BLaER1 (cell line): ENCODE results near the gene CFAP61.

ENCODE experiments used
- H3K27ac ChIP-seq: shearing (Covaris generic); formaldehyde crosslinking; 2 replicates; pipeline ENCODE4 v1.8.1; 2022
- H3K27me3 ChIP-seq: shearing (Covaris generic); formaldehyde crosslinking; 2 replicates; pipeline ENCODE4 v1.8.1; 2022
- H3K36me3 ChIP-seq: shearing (Covaris generic); formaldehyde crosslinking; 2 replicates; pipeline ENCODE4 v1.8.1; 2022
- H3K4me1 ChIP-seq: shearing (Covaris generic); formaldehyde crosslinking; 2 replicates; pipeline ENCODE4 v1.8.1; 2022
- H3K4me2 ChIP-seq: shearing (Covaris generic); formaldehyde crosslinking; 2 replicates; pipeline ENCODE4 v1.8.1; 2022
- H3K4me3 ChIP-seq: shearing (Covaris generic); formaldehyde crosslinking; 2 replicates; pipeline ENCODE4 v1.8.1; 2022
- H3K9ac ChIP-seq: shearing (Covaris generic); formaldehyde crosslinking; 2 replicates; pipeline ENCODE4 v1.8.1; 2022
- H3K9me3 ChIP-seq: shearing (Covaris generic); formaldehyde crosslinking; 2 replicates; pipeline ENCODE4 v1.8.1; 2022
- H4K20me1 ChIP-seq: shearing (Covaris generic); formaldehyde crosslinking; 2 replicates; pipeline ENCODE4 v1.8.1; 2022
- Cebpa-rat ChIP-seq: shearing (Covaris generic); IDR thresholded peaks from 2 replicates; pipeline ENCODE4 v1.8.1; 2022

Gene CFAP61

DNA sequence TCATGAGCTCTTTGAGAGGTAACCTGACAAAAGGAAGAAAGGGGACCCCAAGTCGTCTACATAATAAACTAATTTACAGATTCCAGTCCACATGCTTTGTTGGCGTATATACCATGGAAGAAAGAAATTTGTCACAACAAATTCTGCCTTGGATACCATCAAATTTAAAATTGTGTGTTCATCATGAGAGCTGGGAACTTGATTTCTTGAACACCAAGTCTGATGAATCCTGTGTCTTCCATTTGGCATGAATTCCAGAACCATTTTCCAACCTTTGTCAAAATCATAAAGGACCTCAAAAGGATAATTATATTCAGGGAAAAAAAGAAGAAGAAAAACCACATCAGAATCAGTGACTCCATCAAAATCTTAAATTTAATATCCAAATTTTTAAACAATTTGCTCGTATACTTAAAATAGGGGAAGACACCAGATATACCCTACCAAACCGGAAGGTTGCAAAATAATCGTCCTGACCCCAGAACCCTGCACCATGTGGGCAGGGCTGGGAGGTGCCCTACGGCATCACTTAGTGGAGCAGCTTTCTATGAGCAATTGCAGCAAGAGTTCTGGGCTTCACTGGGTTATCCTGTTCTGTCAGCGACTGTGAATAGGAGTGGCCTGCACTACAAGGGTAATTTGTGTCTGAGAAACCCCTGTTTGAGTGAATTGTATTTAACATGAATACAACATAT lies 241.5 kb downstream of the CFAP61 start:
- Histone ChIP-seq H3K9me3 (no peaks in the 10 kb centered on the region), H4K20me1 (no peaks in the 10 kb centered on the region), H3K4me1 (no peaks in the 10 kb centered on the region), H3K4me2 (no peak overlapping the region), H3K4me3 (no peak overlapping the region), H3K27ac (no peak overlapping the region), H3K9ac (no peak overlapping the region), H3K36me3 (no peaks in the 10 kb centered on the region), H3K27me3 (no peaks in the 10 kb centered on the region)
- no peak for TF ChIP-seq Cebpa-rat

GRCh38 chr20:20295621-20296498 lies 243.5 kb downstream of the CFAP61 start:
- Histone ChIP-seq H3K36me3 (no peaks in the 10 kb centered on the region), H3K9ac (no peak overlapping the region), H3K27me3 (no peaks in the 10 kb centered on the region), H3K9me3 (no peaks in the 10 kb centered on the region), H3K4me2 (no peak overlapping the region), H4K20me1 (no peaks in the 10 kb centered on the region), H3K27ac (no peak overlapping the region), H3K4me1 (no peaks in the 10 kb centered on the region), H3K4me3 (no peak overlapping the region)
- TF ChIP-seq Cebpa-rat, result no peak

- H4K20me1 ChIP-seq, result no peaks in the 10 kb centered on the region
- H3K27me3 ChIP-seq, result no peaks in the 10 kb centered on the region
- H3K4me2 ChIP-seq, result no peak overlapping the region
- no peaks in the 10 kb centered on the region for H3K9me3 ChIP-seq
- no peaks in the 10 kb centered on the region for H3K4me1 ChIP-seq
- H3K27ac ChIP-seq, result no peak overlapping the region
- no peak for TF ChIP-seq Cebpa-rat
- no peak overlapping the region for H3K4me3 ChIP-seq
- no peaks in the 10 kb centered on the region for H3K36me3 ChIP-seq
- no peak overlapping the region for H3K9ac ChIP-seq
These were observed 244.8 kb downstream of the CFAP61 start for GRCh38 chr20:20297181-20297580.

DNA sequence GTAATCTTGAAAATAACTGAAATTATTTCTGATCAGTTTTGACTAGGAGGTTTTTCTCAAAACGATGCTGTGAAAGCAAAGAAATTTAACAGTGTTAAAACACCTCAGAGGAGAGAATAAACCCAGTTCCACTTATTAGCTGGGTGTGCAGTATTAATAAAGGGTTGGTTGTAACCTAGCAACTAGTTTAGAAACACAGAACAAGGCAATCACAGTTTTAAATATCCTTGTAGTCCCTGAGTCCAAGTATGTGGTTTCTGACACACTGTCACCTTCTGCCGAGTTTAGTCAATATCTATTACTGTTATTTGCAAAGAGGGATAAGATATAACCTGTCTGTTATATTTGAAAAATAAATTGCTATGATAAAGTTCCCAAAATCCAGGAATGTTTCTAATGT lies 245.4 kb downstream of the CFAP61 start:
- Histone ChIP-seq H3K27ac (no peak overlapping the region), H4K20me1 (no peaks in the 10 kb centered on the region), H3K4me2 (no peak overlapping the region), H3K27me3 (no peaks in the 10 kb centered on the region), H3K4me1 (no peaks in the 10 kb centered on the region; the same call in 1 of the 2 replicates), H3K36me3 (no peaks in the 10 kb centered on the region), H3K4me3 (no peak overlapping the region), H3K9me3 (no peaks in the 10 kb centered on the region), H3K9ac (no peak overlapping the region)
- TF ChIP-seq Cebpa-rat, result no peak

GRCh38 chr20:20299904-20300303 lies 247.6 kb downstream of the CFAP61 start:
- H3K27ac ChIP-seq, result no peak overlapping the region
- no peak overlapping the region for H3K4me2 ChIP-seq
- H3K4me3 ChIP-seq, result no peak overlapping the region
- no peaks in the 10 kb centered on the region for H3K27me3 ChIP-seq
- H3K4me1 ChIP-seq, result peaks cover 21% of the 10 kb centered on the region
- no peak for TF ChIP-seq Cebpa-rat
- H3K9me3 ChIP-seq, result no peaks in the 10 kb centered on the region
- H3K9ac ChIP-seq, result no peak overlapping the region
- no peaks in the 10 kb centered on the region for H4K20me1 ChIP-seq
- H3K36me3 ChIP-seq, result no peaks in the 10 kb centered on the region

DNA sequence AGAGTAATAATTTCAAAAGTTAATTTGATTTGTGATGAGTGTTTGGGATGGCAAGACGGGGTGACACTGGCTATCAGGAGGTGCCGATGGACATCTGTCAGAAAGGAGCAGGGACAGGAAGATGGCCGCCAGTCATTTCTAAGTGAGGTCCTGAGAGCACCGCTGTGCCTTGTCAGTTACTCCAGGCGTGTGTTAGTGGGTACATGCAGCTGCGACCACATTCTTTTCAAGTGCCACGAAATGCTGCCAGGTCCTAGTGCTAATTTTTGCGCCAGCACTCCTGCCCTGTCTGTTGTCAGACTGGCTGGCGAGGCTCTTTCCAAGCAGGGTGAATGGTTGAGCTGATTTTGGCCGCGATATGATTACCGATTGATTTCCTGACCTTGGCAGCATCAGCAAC lies 251.0 kb downstream of the CFAP61 start:
- Histone ChIP-seq H3K27ac (peak overlapping the region; percentile 20; the same call in 1 of the 2 replicates), H3K4me3 (no peak overlapping the region), H3K4me2 (peak overlapping the region; percentile 59), H3K4me1 (peaks cover 21% of the 10 kb centered on the region), H3K27me3 (no peaks in the 10 kb centered on the region), H4K20me1 (no peaks in the 10 kb centered on the region), H3K36me3 (no peaks in the 10 kb centered on the region), H3K9me3 (no peaks in the 10 kb centered on the region), H3K9ac (no peak overlapping the region)
- TF ChIP-seq Cebpa-rat, result no peak

DNA sequence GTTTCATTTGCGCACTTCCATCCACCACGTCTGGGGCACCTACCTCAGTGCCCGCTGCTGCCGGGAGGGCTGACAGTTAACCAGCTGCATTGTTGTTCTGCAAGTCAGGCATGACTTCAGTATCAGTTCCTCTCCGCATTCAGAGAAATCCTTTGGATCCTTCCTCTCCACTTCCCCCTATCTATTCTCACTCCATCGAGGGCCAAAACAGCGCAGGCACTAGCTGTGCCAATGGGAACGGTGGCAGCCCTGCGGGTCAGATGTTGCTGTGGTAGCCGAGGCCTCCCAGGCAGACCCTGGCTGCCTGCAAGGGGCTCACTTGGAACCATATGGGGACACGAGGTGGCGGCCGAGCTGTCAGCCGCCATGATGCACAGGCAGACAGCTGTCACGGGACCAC lies 251.4 kb downstream of the CFAP61 start:
- H3K27me3 ChIP-seq, result no peaks in the 10 kb centered on the region
- H3K9ac ChIP-seq, result no peak overlapping the region
- no peaks in the 10 kb centered on the region for H3K9me3 ChIP-seq
- peaks cover 21% of the 10 kb centered on the region for H3K4me1 ChIP-seq
- no peaks in the 10 kb centered on the region for H3K36me3 ChIP-seq
- H3K4me2 ChIP-seq, result peak overlapping the region; percentile 59
- TF ChIP-seq Cebpa-rat, result no peak
- H3K4me3 ChIP-seq, result no peak overlapping the region
- no peak overlapping the region for H3K27ac ChIP-seq
- no peaks in the 10 kb centered on the region for H4K20me1 ChIP-seq

- no peaks in the 10 kb centered on the region for H3K9me3 ChIP-seq
- no peaks in the 10 kb centered on the region for H3K27me3 ChIP-seq
- H3K27ac ChIP-seq, result 0 out of 2 replicates have a peak overlapping the region, but pooled peaks have one; percentile 22
- H3K36me3 ChIP-seq, result no peaks in the 10 kb centered on the region
- no peak overlapping the region for H3K4me2 ChIP-seq
- H4K20me1 ChIP-seq, result no peaks in the 10 kb centered on the region
- no peak overlapping the region for H3K9ac ChIP-seq
- no peak overlapping the region for H3K4me3 ChIP-seq
- TF ChIP-seq Cebpa-rat, result no peak
- peaks cover 21% of the 10 kb centered on the region for H3K4me1 ChIP-seq
These were observed 252.6 kb downstream of the CFAP61 start for GRCh38 chr20:20304942-20305341.

- TF ChIP-seq Cebpa-rat, result no peak
- no peaks in the 10 kb centered on the region for H4K20me1 ChIP-seq
- no peak overlapping the region for H3K4me3 ChIP-seq
- H3K9me3 ChIP-seq, result no peaks in the 10 kb centered on the region
- no peaks in the 10 kb centered on the region for H3K36me3 ChIP-seq
- no peaks in the 10 kb centered on the region for H3K27me3 ChIP-seq
- peaks cover 8% of the 10 kb centered on the region for H3K4me1 ChIP-seq
- H3K4me2 ChIP-seq, result no peak overlapping the region
- no peak overlapping the region for H3K9ac ChIP-seq
- H3K27ac ChIP-seq, result no peak overlapping the region
These were observed 260.2 kb downstream of the CFAP61 start for GRCh38 chr20:20312562-20312961.

GRCh38 chr20:20317195-20317594 lies 264.9 kb downstream of the CFAP61 start:
- Histone ChIP-seq H3K27me3 (no peaks in the 10 kb centered on the region), H3K4me3 (no peak overlapping the region), H3K9ac (no peak overlapping the region; the same call in 1 of the 2 replicates), H3K36me3 (no peaks in the 10 kb centered on the region), H3K9me3 (peaks cover 11% of the 10 kb centered on the region), H3K4me2 (peak overlapping the region; percentile 71), H3K27ac (peak overlapping the region; percentile 78), H3K4me1 (peaks cover 31% of the 10 kb centered on the region), H4K20me1 (no peaks in the 10 kb centered on the region)
- no peak for TF ChIP-seq Cebpa-rat
